Neural progenitor cell (in vitro differentiated cells): ENCODE data around the gene UBE2C. TPM values are rescaled to one million over a fixed set of nuclear protein-coding genes. Genes with fewer than 3 reads are reported as not detected.

Experiments used
- DNase-seq: peaks from one replicate; pipeline ENCODE4 v3.0.0-alpha.2; 2016; ENCODE audit warnings: low spot score
- H2AFZ ChIP-seq: fragments of 200-600 bp; sonication (generic); replicated peaks from 2 replicates; pipeline ENCODE4 v1.6.1; 2016; ENCODE audit warnings: antibody characterized with exemption
- H3F3A ChIP-seq: fragments of 200-600 bp; sonication (generic); 2 replicates; pipeline ENCODE4 v1.6.1; 2016; ENCODE audit warnings: antibody characterized with exemption, low read depth
- H3K27ac ChIP-seq: fragments of 200-600 bp; sonication (generic); 2 replicates; pipeline ENCODE4 v1.5.1; 2016; ENCODE audit warnings: mild to moderate bottlenecking
- H3K27me3 ChIP-seq: fragments of 200-600 bp; sonication (generic); 2 replicates; pipeline ENCODE4 v1.6.1; 2016; ENCODE audit warnings: mild to moderate bottlenecking, moderate library complexity
- H3K36me3 ChIP-seq: fragments of 200-600 bp; sonication (generic); 2 replicates; pipeline ENCODE4 v1.5.1; 2016
- H3K4me1 ChIP-seq: fragments of 200-600 bp; sonication (generic); 2 replicates; pipeline ENCODE4 v1.6.1; 2016; ENCODE audit warnings: mixed run types
- H3K4me2 ChIP-seq: fragments of 200-600 bp; sonication (generic); 2 replicates; pipeline ENCODE4 v1.6.1; 2016
- H3K4me3 ChIP-seq: fragments of 200-600 bp; sonication (generic); 2 replicates; pipeline ENCODE4 v1.5.1; 2016
- H3K79me2 ChIP-seq: fragments of 200-600 bp; sonication (generic); 2 replicates; pipeline ENCODE4 v1.6.1; 2016; ENCODE audit warnings: low read depth
- H3K9ac ChIP-seq: fragments of 200-600 bp; sonication (generic); 2 replicates; pipeline ENCODE4 v1.6.1; 2016
- H3K9me3 ChIP-seq: fragments of 200-600 bp; sonication (generic); 2 replicates; pipeline ENCODE4 v1.5.1; 2016; ENCODE audit warnings: low read depth
- H4K20me1 ChIP-seq: fragments of 200-600 bp; sonication (generic); 2 replicates; pipeline ENCODE4 v1.6.1; 2016; ENCODE audit warnings: low read depth
- H3K27ac Mint-ChIP-seq: 3 replicates; pipeline ENCODE4 v1.8.0; 2021; ENCODE audit warnings: mixed read lengths
- H3K27me3 Mint-ChIP-seq: 2 replicates; pipeline ENCODE4 v1.8.0; 2022; ENCODE audit warnings: low read depth, mild to moderate bottlenecking, inconsistent platforms, moderate library complexity, mixed read lengths; ENCODE audit not compliant: insufficient read depth
- H3K36me3 Mint-ChIP-seq: 3 replicates; pipeline ENCODE4 v1.8.0; 2021; ENCODE audit warnings: mixed read lengths
- H3K4me1 Mint-ChIP-seq: 3 replicates; pipeline ENCODE4 v1.8.0; 2021; ENCODE audit warnings: mixed read lengths
- H3K4me3 Mint-ChIP-seq: 3 replicates; pipeline ENCODE4 v1.8.0; 2021; ENCODE audit warnings: mild to moderate bottlenecking, moderate library complexity, mixed read lengths
- H3K9me3 Mint-ChIP-seq: 3 replicates; pipeline ENCODE4 v1.8.0; 2020; ENCODE audit warnings: mixed read lengths
- EZH2 ChIP-seq: fragments of 200-600 bp; sonication (generic); IDR thresholded peaks from 2 replicates; pipeline ENCODE4 v1.6.1; 2017; ENCODE audit warnings: antibody characterized with exemption, mild to moderate bottlenecking, moderate library complexity
- EZH2phosphoT487 ChIP-seq: fragments of 200-600 bp; sonication (generic); IDR thresholded peaks from 2 replicates; pipeline ENCODE4 v1.6.1; 2017; ENCODE audit warnings: antibody characterized with exemption
- total RNA-seq: library from RNA; depleted of rRNA; stranded (reverse); fragments of >200 nt; gene quantifications from 2 replicates; pipeline ENCODE4 v1.2.3, GENCODE V29; 2015; ENCODE audit warnings: low replicate concordance
- TF ChIP-seq, protein P1 (sequence below): fragments of 200-600 bp; sonication (generic); IDR thresholded peaks from 2 replicates; pipeline ENCODE4 v1.5.1; 2017; ENCODE audit warnings: antibody characterized with exemption, mild to moderate bottlenecking

The UBE2C gene
- total RNA-seq, 1 donor from 2014 or later = 325 TPM

- Mint-ChIP-seq H3K4me1 (peaks cover 30% of the 10 kb centered on the region), H3K9me3 (peaks cover 3% of the 10 kb centered on the region), H3K36me3 (peaks cover 43% of the 10 kb centered on the region), H3K27me3 (no peaks in the 10 kb centered on the region), H3K4me3 (peak overlapping the region; percentile 99), H3K27ac (peak overlapping the region; percentile 95)
- no peak overlapping the region for H3K27ac ChIP-seq
- peak overlapping the region; percentile 98 for H3K4me3 ChIP-seq
- no peaks in the 10 kb centered on the region for H3K9me3 ChIP-seq
- H4K20me1 ChIP-seq = peaks cover 38% of the 10 kb centered on the region
- H3K27me3 ChIP-seq = no peaks in the 10 kb centered on the region
- no peak for TF ChIP-seq EZH2
- TF ChIP-seq, protein P1, sequence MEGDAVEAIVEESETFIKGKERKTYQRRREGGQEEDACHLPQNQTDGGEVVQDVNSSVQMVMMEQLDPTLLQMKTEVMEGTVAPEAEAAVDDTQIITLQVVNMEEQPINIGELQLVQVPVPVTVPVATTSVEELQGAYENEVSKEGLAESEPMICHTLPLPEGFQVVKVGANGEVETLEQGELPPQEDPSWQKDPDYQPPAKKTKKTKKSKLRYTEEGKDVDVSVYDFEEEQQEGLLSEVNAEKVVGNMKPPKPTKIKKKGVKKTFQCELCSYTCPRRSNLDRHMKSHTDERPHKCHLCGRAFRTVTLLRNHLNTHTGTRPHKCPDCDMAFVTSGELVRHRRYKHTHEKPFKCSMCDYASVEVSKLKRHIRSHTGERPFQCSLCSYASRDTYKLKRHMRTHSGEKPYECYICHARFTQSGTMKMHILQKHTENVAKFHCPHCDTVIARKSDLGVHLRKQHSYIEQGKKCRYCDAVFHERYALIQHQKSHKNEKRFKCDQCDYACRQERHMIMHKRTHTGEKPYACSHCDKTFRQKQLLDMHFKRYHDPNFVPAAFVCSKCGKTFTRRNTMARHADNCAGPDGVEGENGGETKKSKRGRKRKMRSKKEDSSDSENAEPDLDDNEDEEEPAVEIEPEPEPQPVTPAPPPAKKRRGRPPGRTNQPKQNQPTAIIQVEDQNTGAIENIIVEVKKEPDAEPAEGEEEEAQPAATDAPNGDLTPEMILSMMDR = no peak
- no peak for TF ChIP-seq EZH2phosphoT487
- peaks cover 36% of the 10 kb centered on the region for H3K79me2 ChIP-seq
- peak overlapping the region; percentile 92 for H3K4me2 ChIP-seq
- H3K4me1 ChIP-seq = peaks cover 16% of the 10 kb centered on the region
- peaks cover 46% of the 10 kb centered on the region for H3F3A ChIP-seq
- DNase-seq = no peak
- peaks cover 9% of the 10 kb centered on the region for H3K36me3 ChIP-seq
- H2AFZ ChIP-seq = peak overlapping the region; percentile 21
- peak overlapping the region; percentile 81 for H3K9ac ChIP-seq
Observed at GRCh38 chr20:45813006-45813340, 529 bp downstream of the UBE2C start.

DNA sequence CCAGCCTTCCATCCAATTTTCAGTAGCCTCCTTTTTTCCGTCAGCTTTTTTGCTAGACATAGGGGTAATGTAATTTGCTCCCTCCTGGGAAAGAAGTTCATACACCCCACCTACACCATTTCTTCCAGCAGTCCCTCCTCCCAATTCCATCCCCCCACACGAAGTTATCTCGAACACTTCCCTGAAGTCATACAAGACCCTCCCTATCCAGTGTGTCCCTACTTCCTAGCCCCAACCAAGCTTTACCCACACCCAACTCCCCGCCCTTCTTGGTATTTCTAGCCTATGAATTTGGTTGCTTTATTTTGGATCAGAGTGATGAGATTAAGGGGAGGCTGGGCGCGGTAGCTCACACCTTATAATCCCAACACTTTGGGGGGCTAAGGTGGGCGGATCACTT lies 1.0 kb downstream of the UBE2C start:
- Mint-ChIP-seq H3K4me1 (peaks cover 30% of the 10 kb centered on the region), H3K27me3 (no peaks in the 10 kb centered on the region), H3K4me3 (peak overlapping the region; percentile 99), H3K27ac (peak overlapping the region; percentile 95), H3K36me3 (peaks cover 42% of the 10 kb centered on the region), H3K9me3 (peaks cover 3% of the 10 kb centered on the region)
- Histone ChIP-seq H4K20me1 (peaks cover 38% of the 10 kb centered on the region), H2AFZ (no peak overlapping the region), H3K4me1 (peaks cover 16% of the 10 kb centered on the region), H3K27me3 (no peaks in the 10 kb centered on the region), H3K4me2 (peak overlapping the region; percentile 92), H3K9me3 (no peaks in the 10 kb centered on the region), H3K4me3 (peak overlapping the region; percentile 98), H3K36me3 (peaks cover 9% of the 10 kb centered on the region), H3K9ac (peak overlapping the region; percentile 81), H3F3A (peaks cover 51% of the 10 kb centered on the region), H3K79me2 (peaks cover 36% of the 10 kb centered on the region), H3K27ac (no peak overlapping the region)
- TF ChIP-seq EZH2 (no peak), EZH2phosphoT487 (no peak)
- TF ChIP-seq, protein P1 = no peak
- no peak for DNase-seq

GRCh38 chr20:45814314-45814713 lies 1.9 kb downstream of the UBE2C start:
- Histone ChIP-seq H3K4me1 (peaks cover 16% of the 10 kb centered on the region), H3K27ac (no peak overlapping the region), H4K20me1 (peaks cover 38% of the 10 kb centered on the region), H3F3A (peaks cover 52% of the 10 kb centered on the region), H3K36me3 (peaks cover 9% of the 10 kb centered on the region), H3K79me2 (peaks cover 36% of the 10 kb centered on the region), H2AFZ (no peak overlapping the region), H3K9ac (no peak overlapping the region), H3K27me3 (no peaks in the 10 kb centered on the region), H3K9me3 (no peaks in the 10 kb centered on the region), H3K4me2 (peak overlapping the region; percentile 92), H3K4me3 (peak overlapping the region; percentile 98)
- TF ChIP-seq EZH2phosphoT487 = no peak
- peaks cover 40% of the 10 kb centered on the region for H3K36me3 Mint-ChIP-seq
- H3K4me1 Mint-ChIP-seq = peaks cover 30% of the 10 kb centered on the region
- DNase-seq = no peak
- H3K27me3 Mint-ChIP-seq = no peaks in the 10 kb centered on the region
- no peak overlapping the region for H3K27ac Mint-ChIP-seq
- peak overlapping the region; percentile 41 for H3K4me3 Mint-ChIP-seq
- peaks cover 3% of the 10 kb centered on the region for H3K9me3 Mint-ChIP-seq

DNA sequence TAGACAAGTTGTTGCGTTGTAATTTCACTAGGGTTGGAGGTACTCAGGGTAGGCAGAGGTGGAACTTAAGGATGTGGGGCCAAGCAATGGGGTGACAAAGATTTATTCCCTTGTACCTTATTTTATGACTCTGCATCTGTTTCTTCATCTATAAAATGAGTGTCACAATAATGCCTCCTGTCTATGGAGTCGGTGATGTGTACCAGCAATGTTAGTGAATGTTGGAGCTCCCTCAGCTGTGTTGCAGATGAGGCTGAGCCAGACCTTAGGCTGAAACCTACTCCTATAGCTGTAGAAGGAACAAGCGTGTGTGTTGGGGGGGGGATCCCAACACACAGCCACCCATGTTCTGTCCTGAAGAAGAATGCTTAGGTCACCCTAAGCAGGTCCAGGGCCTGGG lies 4.5 kb downstream of the UBE2C start:
- H3K4me3 ChIP-seq = no peak overlapping the region
- H3K9me3 ChIP-seq = no peaks in the 10 kb centered on the region
- Mint-ChIP-seq H3K4me3 (no peak overlapping the region), H3K4me1 (peaks cover 27% of the 10 kb centered on the region), H3K27ac (no peak overlapping the region), H3K27me3 (no peaks in the 10 kb centered on the region), H3K9me3 (peaks cover 1% of the 10 kb centered on the region), H3K36me3 (peaks cover 22% of the 10 kb centered on the region)
- TF ChIP-seq EZH2phosphoT487 (no peak), EZH2 (no peak)
- TF ChIP-seq, protein P1 = no peak
- peaks cover 16% of the 10 kb centered on the region for H3K4me1 ChIP-seq
- DNase-seq = no peak
- H3K4me2 ChIP-seq = no peak overlapping the region
- H3K27ac ChIP-seq = peak overlapping the region; percentile 38
- H3K9ac ChIP-seq = no peak overlapping the region
- peaks cover 36% of the 10 kb centered on the region for H3K79me2 ChIP-seq
- no peak overlapping the region for H2AFZ ChIP-seq
- H4K20me1 ChIP-seq = peaks cover 38% of the 10 kb centered on the region
- peaks cover under 1% of the 10 kb centered on the region for H3K27me3 ChIP-seq
- H3F3A ChIP-seq = peaks cover 44% of the 10 kb centered on the region
- peaks cover 9% of the 10 kb centered on the region for H3K36me3 ChIP-seq
